PC-9 (cell line): ENCODE measurements around the gene TSEN15. TPM values are rescaled to one million over a fixed set of nuclear protein-coding genes. Genes with fewer than 3 reads are reported as not detected.
"Not testable (repeated sequence)": the region's sequence is repeated elsewhere in the genome, so short reads cannot be mapped to it uniquely, and the experiment has no call there.

Experiments used
- BruUV-seq: library from RNA; stranded (reverse); fragments of 400-500 nt; replicated peaks from 2 replicates; lab custom pipeline; 2021; lab: Mats Ljungman, UMichigan
- CTCF ChIA-PET: fragments of 300-600 bp; sonication (Branson Sonifier 250); formaldehyde crosslinking; loops from one replicate; lab custom pipeline; 2022; ENCODE audit warnings: antibody characterized with exemption; lab: Charles Lee
- POLR2A ChIA-PET: fragments of 300-600 bp; sonication (Branson Sonifier 250); formaldehyde crosslinking; loops from one replicate; lab custom pipeline; 2022; ENCODE audit warnings: antibody characterized with exemption; ENCODE audit not compliant: unreplicated experiment; lab: Charles Lee
- DNase-seq, 2 experiments: peaks; one replicate each; pipeline versions ENCODE4 v3.0.0 to v3.0.0-alpha.2; 2015 to 2022; ENCODE audit warnings: mixed read lengths in 1 of 2
- H2AFZ ChIP-seq: fragments of 200-600 bp; sonication (generic); 2 replicates; pipeline ENCODE4 v1.8.1; 2017; ENCODE audit warnings: antibody characterized with exemption
- H3F3A ChIP-seq: fragments of 200-600 bp; sonication (generic); 2 replicates; pipeline ENCODE4 v1.8.1; 2017; ENCODE audit warnings: antibody characterized with exemption, mild to moderate bottlenecking, low read depth; ENCODE audit not compliant: insufficient read depth
- H3K27ac ChIP-seq: fragments of 200-600 bp; sonication (generic); 2 replicates; pipeline ENCODE4 v1.6.1; 2016; ENCODE audit warnings: mixed run types
- H3K27me3 ChIP-seq: fragments of 200-600 bp; sonication (generic); 2 replicates; pipeline ENCODE4 v1.6.1; 2016; ENCODE audit warnings: low read depth, mixed run types; ENCODE audit not compliant: insufficient read depth
- H3K36me3 ChIP-seq: fragments of 200-600 bp; sonication (generic); 2 replicates; pipeline ENCODE4 v1.6.1; 2016; ENCODE audit warnings: low read depth, mixed run types
- H3K4me1 ChIP-seq: fragments of 200-600 bp; sonication (generic); replicated peaks from 2 replicates; pipeline ENCODE4 v1.6.1; 2016; ENCODE audit warnings: mixed run types; ENCODE audit not compliant: insufficient read depth
- H3K4me2 ChIP-seq: fragments of 200-600 bp; sonication (generic); 2 replicates; pipeline ENCODE4 v1.6.1; 2017; ENCODE audit warnings: mixed run types
- H3K4me3 ChIP-seq: fragments of 200-600 bp; sonication (generic); 2 replicates; pipeline ENCODE4 v1.6.1; 2016; ENCODE audit warnings: mixed run types
- H3K79me2 ChIP-seq: fragments of 200-600 bp; sonication (generic); 2 replicates; pipeline ENCODE4 v1.6.1; 2017; ENCODE audit warnings: low read depth, mixed run types
- H3K9me2 ChIP-seq: fragments of 200-600 bp; sonication (generic); 2 replicates; pipeline ENCODE4 v1.8.1; 2017; ENCODE audit warnings: mild to moderate bottlenecking; ENCODE audit not compliant: insufficient read depth
- H3K9me3 ChIP-seq: fragments of 200-600 bp; sonication (generic); 2 replicates; pipeline ENCODE4 v1.8.1; 2016; ENCODE audit warnings: low read depth; ENCODE audit not compliant: insufficient read depth
- H4K20me1 ChIP-seq: fragments of 200-600 bp; sonication (generic); 2 replicates; pipeline ENCODE4 v1.8.1; 2017; ENCODE audit not compliant: insufficient read depth
- CTCF ChIP-seq: fragments of 200-600 bp; sonication (generic); conservative IDR thresholded peaks from 2 replicates; pipeline ENCODE4 v1.6.1; 2017; ENCODE audit warnings: mixed run types, antibody characterized with exemption, mild to moderate bottlenecking, moderate library complexity
- EZH2 ChIP-seq: fragments of 200-600 bp; sonication (generic); IDR thresholded peaks from 2 replicates; pipeline ENCODE4 v1.8.0; 2017; ENCODE audit warnings: antibody characterized with exemption, low read depth
- intact Hi-C: fragments of 100-400 bp; cut with micrococcal nuclease; formaldehyde crosslinking; loops from one replicate; pipeline ENCODE4 v1.10.0; 2022; ENCODE audit not compliant: unreplicated experiment
- total RNA-seq: library from RNA; stranded (reverse); gene quantifications from 2 replicates; pipeline ENCODE4 v1.2.3, GENCODE V29; 2021

Gene TSEN15
- total RNA-seq, 1 experiment from 2014 or later = 46.0 TPM

GRCh38 chr1:184096005-184096404 lies 44.5 kb downstream of the TSEN15 start:
- H3F3A ChIP-seq = no peaks in the 10 kb centered on the region
- H3K4me2 ChIP-seq = no peak overlapping the region
- H3K27ac ChIP-seq = no peak overlapping the region
- no peaks in the 10 kb centered on the region for H3K36me3 ChIP-seq
- no peaks in the 10 kb centered on the region for H3K79me2 ChIP-seq
- intact Hi-C loops = no loop called here
- no peaks in the 10 kb centered on the region for H4K20me1 ChIP-seq
- CTCF ChIA-PET = no interaction called here
- no peak overlapping the region for H3K4me3 ChIP-seq
- H2AFZ ChIP-seq = no peak overlapping the region
- POLR2A ChIA-PET = no interaction called here
- DNase-seq = no peak
- no peaks in the 10 kb centered on the region for H3K27me3 ChIP-seq
- no peaks in the 10 kb centered on the region for H3K9me3 ChIP-seq
- no TSS peak for BruUV-seq
- no peaks in the 10 kb centered on the region for H3K9me2 ChIP-seq
- TF ChIP-seq CTCF (no peak), EZH2 (no peak)
- H3K4me1 ChIP-seq = no peaks in the 10 kb centered on the region

- H3K4me3 ChIP-seq, H3K27me3 ChIP-seq, H3K4me1 ChIP-seq, H3K36me3 ChIP-seq, H3K9me3 ChIP-seq, BruUV-seq, DNase-seq, POLR2A ChIA-PET, H3K27ac ChIP-seq, H3K79me2 ChIP-seq, intact Hi-C loops, CTCF ChIA-PET, H2AFZ ChIP-seq, H3F3A ChIP-seq, H4K20me1 ChIP-seq, H3K9me2 ChIP-seq, H3K4me2 ChIP-seq: not testable (repeated sequence)
Observed at GRCh38 chr1:184096580-184096979, 45.0 kb downstream of the TSEN15 start.

- CTCF ChIA-PET = no interaction called here
- no TSS peak for BruUV-seq
- no peak for TF ChIP-seq EZH2
- TF ChIP-seq CTCF = no peak
Observed at GRCh38 chr1:184101141-184101540, 49.6 kb downstream of the TSEN15 start.

GRCh38 chr1:184101571-184101970 lies 50.0 kb downstream of the TSEN15 start:
- Histone ChIP-seq H3K4me2 (no peak overlapping the region), H3F3A (no peaks in the 10 kb centered on the region), H3K9me3 (no peaks in the 10 kb centered on the region), H3K36me3 (no peaks in the 10 kb centered on the region), H3K27me3 (no peaks in the 10 kb centered on the region), H3K4me1 (no peaks in the 10 kb centered on the region), H3K9me2 (no peaks in the 10 kb centered on the region), H3K27ac (no peak overlapping the region), H3K4me3 (no peak overlapping the region), H2AFZ (no peak overlapping the region), H3K79me2 (no peaks in the 10 kb centered on the region), H4K20me1 (no peaks in the 10 kb centered on the region)
- intact Hi-C loops = no loop called here
- CTCF ChIA-PET = no interaction called here
- POLR2A ChIA-PET = no interaction called here
- no TSS peak for BruUV-seq
- TF ChIP-seq EZH2 (no peak), CTCF (no peak)
- DNase-seq = no peak

More at GRCh38 chr1:184101141-184101540, 49.6 kb downstream of the TSEN15 start:
- no peak overlapping the region for H3K4me3 ChIP-seq
- no peak overlapping the region for H3K27ac ChIP-seq
- no peaks in the 10 kb centered on the region for H3K4me1 ChIP-seq
- H3K36me3 ChIP-seq = no peaks in the 10 kb centered on the region
- no peak for DNase-seq
- POLR2A ChIA-PET = interaction anchor here (0.6 kb wide), 1 partner anchor 317 kb away, joined by 4 read pairs; no protein-coding TSS in a partner anchor
- H2AFZ ChIP-seq = no peak overlapping the region
- H3K27me3 ChIP-seq = no peaks in the 10 kb centered on the region
- H3F3A ChIP-seq = no peaks in the 10 kb centered on the region
- H3K79me2 ChIP-seq = no peaks in the 10 kb centered on the region
- no peaks in the 10 kb centered on the region for H4K20me1 ChIP-seq
- intact Hi-C loops = no loop called here
- no peaks in the 10 kb centered on the region for H3K9me3 ChIP-seq
- H3K4me2 ChIP-seq = no peak overlapping the region
- no peaks in the 10 kb centered on the region for H3K9me2 ChIP-seq
